Activated CD4-positive, alpha-beta T cell treated with anti-CD3 and anti-CD28 coated beads, Interleukin-2, Interleukin-6, amounts not matched to agents 100 ng/mL and 50 ng/mL, durations not matched to agents 16 hours and 8 hours (primary cell): ENCODE results near the gene MIB1.
"Not testable (repeated sequence)": the region's sequence is repeated elsewhere in the genome, so short reads cannot be mapped to it uniquely, and the experiment has no call there.

Experiments used
- DNase-seq: peaks from one replicate; pipeline ENCODE4 v3.0.0-alpha.2; 2020

The MIB1 gene

GRCh38 chr18:21740538-21741311 lies at the start of gene MIB1:
MIB1 (plus strand) TSS chr18:21740792; CDS start chr18:21741584, 792 bp downstream.
- peak; percentile 98 for DNase-seq

- DNase-seq: no peak
Measured at GRCh38 chr18:21693322-21693721, 47.3 kb upstream of the MIB1 start.

DNA sequence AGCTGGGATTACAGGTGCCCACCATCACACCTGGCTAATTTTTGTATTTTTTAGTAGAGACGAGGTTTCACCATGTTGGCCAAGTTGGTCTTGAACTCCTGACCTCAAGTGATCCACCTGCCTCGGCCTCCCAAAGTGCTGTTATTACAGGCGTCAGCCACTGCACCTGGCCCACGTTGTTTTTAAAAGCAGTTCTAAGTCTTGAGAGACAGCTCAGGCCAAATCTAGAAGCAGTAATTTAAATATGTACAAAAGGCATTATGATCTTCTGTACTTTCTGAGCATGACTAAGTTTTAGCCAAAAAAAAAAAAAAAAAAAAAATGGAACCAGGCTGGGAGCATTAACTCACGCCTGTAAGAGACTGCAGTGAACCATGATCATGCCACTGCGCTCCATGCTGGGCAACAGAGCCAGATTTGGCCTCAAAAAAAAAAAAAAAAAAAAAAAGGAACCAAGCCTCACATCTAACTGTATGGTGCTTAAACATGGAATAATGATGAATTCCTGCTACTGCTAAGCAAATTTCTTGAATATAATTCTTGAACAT lies 40.0 kb upstream of the MIB1 start:
- DNase-seq: no peak

DNA sequence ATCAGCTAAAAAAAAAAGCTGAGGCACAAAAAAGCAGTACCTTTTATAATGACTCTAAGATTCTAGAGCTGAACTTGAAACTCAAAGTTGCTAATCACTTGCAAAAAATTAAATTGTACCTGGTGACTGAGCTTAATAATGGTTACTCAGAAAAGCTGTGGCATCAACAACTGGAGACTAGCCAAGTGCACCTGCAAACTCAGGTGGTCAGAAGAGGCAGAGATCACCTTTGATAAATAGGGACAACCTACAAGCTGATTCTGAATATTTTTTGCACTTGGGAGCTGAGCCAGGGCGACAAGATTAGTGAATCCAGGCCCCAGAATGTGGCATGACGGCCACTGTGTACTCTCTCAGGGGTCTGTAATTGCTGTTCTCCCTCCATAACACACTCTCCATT lies 39.0 kb upstream of the MIB1 start:
- DNase-seq: no peak

GRCh38 chr18:21702602-21703001 lies 38.0 kb upstream of the MIB1 start:
- no peak for DNase-seq

DNA sequence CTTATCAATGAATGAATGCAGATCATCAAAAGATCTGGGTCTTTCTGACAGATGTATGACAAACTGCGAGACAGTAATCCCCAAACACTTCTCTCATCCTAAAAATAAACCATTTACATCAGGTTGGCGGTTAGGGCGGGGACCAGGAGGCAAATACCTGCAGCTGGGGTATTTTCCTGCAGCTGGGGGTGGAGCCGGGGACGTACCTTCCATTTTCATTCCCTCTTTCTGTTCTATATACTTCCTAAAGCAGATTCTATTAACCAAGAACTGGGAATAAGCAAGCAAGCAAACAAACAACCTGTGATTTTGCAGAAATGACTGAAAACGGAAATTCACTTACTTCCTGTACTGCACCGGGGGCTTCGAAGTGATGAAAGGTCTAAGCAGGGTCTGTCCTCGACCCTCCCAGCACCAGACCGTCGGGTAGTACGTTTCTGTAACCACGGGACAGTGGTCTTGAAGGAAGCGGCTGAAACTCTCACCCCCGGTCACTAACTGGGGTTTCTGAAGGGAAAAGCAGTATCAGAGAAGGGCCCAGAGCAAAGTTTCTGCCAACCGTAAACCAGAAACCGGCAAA lies 37.3 kb upstream of the MIB1 start:
- DNase-seq: peak; percentile 33

DNA sequence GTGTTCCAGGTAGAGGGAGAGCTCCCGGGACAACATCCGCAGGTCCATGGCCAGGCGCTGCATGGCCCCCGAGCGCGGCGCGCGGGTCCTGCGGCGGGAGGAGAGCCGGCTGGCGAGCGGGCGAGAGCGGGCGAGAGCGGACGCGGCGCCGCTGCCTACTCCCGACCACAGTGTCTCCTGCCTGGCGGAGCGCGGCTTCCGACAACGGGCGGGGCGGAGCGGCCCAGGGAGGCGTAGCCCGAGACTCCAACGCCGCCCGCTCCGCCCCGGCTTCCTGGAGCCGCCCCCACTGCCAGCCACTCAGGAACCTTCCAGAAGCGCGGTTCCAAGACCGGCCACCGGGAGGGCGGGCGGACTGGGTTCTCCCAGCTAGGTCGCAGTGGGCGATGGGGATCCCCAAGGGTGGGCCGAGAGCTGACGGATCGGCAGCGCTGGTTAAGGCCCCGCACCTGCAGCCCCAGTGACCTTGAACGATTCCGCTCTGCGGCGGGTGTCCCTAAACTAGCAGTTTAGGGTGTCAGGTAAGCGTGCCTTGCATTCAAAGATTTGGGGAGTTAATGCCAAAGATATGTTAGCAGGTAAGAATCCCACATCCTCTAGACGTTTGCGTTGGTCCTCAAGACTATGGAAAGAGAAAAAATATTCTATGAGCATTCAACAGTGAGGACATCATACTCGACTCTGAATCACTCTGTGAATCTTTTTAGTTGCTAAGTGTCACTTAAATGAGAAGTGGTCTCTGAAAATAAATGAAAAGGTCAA lies 35.8 kb upstream of the MIB1 start, which contains the start of gene ABHD3:
Gene ABHD3 (minus strand): TSS at position 172 of the 762 bp plus-strand sequence. CDS start 109 bp downstream, at position 63.
- peak; percentile 95 for DNase-seq

DNA sequence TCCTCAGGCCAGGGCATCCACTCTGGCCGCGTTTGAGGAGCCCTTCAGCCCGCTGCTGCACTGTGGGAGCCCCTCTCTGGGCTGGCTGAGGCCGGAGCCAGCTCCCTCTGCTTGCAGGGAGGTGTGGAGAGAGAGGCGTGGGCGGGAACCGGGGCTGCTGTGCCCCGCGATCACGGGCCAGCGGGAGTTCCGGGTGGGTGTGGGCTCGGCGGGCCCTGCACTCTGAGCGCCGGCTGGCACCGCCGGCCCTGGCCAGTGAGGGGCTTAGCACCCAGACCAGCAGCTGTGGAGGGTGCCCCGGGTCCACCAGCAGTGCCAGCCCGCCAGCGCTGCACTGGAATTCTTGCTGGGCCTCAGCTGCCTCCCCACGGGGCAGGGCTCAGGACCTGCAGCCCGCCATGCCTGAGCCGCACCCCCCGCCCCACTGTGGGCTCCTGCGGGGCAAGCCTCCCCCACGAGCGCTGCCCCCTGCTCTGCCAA lies 34.2 kb upstream of the MIB1 start:
- no peak for DNase-seq

GRCh38 chr18:21707130-21707529 lies 33.5 kb upstream of the MIB1 start:
- not testable (repeated sequence) for DNase-seq

DNA sequence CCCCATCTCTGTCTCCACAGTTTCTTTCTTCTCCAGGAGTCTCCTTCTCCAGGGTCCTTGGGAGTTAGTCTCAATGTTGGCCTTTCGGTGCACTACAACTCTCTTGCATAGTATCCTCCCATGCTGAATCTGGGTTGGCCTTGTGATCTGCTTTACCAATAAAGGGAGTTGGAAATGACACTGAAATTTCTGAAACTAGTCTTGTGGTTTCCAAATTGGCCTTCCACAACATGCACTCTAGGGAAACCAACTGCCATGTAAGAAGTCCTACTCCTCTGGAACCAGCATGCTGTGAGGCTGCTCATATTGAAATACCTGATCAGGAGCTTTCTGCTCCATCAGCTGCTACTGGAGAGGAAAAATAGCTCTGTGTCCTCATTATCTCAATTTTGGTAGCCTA lies 26.1 kb upstream of the MIB1 start:
- peak; percentile 63 for DNase-seq

- DNase-seq: no peak
Measured at GRCh38 chr18:21722687-21723086, 17.9 kb upstream of the MIB1 start.

DNA sequence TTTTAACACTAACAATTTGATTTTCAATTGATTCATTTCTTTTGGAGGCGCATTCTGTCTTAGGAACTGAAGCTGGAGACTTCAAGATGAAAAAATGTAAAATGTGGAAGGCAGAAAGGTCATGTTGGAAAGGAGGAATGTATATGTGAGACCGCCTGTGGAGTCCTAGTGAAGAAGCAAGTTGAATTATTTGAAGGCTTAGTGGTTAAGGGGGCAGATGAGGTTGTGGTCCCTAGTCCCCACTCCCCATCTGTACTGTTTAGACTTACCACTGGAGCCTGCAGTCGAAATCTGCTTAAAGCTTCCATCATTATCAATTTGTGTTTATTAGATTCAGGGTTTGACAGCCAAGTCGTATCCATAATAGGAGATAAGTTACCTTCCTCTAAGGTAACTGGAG lies 15.4 kb upstream of the MIB1 start:
- no peak for DNase-seq

GRCh38 chr18:21727702-21728101 lies 12.9 kb upstream of the MIB1 start:
- DNase-seq: no peak

DNA sequence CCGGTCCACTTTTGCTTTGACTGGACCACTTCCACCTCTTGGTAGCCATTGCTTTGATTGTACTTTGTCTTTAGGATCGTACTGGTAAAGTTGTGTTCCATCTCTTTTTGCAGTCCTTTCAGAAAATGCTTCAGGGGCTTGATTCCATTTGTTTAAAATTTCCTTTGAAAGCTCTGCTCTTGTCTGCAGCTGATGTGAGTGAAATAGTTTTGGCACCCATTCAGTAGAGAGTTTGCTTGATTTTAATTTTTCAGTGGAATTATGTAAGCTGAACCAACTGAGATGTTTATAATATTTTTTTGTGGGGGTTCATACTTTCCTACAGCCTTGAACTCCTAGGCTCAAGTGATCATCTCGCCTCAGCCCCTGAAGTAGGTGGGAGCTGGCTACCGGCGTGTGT lies 7.6 kb upstream of the MIB1 start:
- no peak for DNase-seq

DNA sequence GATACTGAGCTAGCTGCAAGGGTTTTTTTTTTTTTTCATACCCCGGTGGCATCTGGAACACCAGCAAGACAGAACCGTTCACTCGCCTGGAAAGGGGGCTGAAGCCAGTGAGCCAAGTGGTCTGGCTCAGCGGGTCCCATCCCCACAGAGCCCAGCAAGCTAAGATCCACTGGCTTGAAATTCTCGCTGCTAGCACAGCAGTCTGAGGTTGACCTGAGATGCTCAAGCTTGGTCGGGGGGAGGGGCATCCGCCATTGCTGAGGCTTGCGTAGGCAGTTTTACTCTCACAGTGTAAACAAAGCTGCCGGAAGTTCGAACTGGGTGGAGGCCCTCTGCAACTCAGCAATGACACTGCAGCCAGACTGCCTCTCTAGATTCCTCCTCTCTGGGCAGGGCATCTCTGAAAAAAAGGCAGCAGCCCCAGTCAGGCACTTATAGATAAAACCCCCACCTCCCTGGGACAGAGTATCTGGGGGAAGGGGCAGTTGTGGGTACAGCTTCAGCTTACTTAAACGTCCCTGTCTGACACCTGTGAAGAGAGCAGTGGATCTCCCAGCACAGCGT lies 5.1 kb upstream of the MIB1 start:
- DNase-seq: peak; percentile 43

DNA sequence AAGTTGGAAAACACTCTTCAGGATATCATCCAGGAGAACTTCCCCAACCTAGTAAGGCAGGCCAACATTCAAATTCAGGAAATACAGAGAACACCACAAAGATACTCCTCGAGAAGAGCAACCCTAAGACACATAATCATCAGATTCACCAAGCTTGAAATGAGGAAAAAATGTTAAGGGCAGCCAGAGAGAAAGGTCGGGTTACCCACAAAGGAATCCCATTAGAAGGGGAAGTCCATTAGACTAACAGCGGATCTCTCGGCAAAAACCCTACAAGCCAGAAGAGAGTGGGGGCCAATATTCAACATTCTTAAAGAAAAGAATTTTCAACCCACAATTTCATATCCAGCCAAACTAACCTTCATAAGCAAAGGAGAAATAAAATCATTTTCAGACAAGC lies 3.7 kb upstream of the MIB1 start:
- not testable (repeated sequence) for DNase-seq

DNA sequence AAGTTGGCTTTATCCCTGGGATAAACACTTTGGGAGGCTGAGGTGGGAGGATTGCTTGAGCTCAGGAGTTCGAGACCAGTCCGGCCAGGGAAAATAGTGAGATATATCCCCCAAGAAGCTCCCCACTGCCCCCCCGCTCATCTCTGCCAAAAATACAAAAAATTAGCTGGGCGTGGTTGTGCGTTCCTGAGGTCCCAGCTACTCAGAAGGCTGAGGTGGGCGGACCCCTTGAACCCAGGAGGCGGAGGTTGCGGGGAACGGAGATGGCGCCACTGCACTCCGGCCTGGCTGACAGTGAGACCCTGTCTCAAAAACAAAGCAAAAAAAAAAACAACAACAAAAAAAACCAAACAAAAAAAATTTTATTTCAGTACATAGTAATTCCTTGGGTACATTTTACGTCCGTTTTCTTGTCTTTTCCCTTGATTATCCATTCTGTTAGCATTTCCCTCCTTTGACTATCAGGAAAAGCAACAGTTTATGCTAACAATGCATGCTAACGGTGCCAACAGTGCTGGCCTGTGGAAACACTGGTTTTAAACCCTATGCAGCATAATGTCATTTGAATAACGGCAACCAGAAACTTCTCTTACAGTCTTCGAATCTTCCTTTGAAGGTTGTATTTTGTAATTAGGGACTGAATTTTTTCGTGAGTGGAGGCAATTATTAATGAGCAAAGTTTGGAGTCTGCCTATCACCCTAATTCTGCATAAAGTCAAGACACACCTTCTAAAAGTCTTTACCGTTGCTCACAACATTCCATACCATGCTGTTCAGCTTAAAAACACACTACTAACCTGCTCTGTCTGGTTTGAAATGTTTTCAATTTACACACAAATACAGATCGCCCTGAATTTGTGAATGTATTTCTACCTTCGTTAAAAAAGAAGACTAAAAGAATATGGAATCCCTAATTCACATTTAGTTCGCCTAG lies 721 bp upstream of the MIB1 start:
- DNase-seq: no peak

DNA sequence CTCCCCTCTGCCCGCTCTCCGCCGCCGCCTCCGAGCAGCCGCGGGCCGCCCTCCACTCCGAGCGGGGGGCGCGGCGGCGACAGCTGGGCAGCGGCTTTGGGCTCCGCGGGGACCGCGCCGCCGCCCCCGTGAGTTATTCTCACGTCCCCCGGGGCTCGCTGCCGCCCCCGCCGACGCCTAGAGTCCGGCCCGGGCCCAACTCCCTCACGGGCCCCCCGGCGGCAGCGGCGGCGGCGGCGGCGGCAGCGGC lies 645 bp downstream of the MIB1 start:
- no peak for DNase-seq

DNA sequence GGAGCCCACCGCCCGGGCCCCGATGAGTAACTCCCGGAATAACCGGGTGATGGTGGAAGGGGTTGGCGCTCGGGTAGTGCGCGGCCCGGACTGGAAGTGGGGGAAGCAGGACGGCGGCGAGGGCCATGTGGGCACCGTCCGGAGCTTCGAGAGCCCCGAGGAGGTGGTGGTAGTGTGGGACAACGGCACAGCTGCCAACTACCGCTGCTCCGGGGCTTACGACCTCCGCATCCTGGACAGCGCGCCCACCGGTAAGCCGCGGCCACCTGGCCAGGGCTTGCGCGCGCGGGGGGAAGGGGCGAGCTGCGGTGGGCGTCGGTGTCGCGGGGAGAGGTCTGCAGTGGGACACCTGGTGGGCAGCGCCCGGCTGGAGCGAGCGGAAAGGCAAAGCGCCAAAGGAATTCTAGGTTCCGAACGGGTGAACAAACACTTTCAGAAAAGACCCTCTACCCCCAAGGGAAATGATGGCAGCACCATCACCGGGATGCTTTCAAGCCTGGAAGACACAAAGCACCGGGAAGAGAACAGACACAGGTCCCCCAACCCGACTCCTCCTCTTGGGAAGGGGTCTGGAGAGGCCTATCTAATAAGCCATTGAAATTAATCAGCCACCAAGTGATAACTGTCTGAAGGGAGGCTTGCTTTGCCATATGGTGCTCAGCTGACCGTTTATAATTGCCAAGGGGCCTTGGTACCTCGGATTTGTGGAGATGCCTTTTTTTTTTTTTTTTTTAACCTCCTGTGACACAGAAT lies 1.1 kb downstream of the MIB1 start:
- peak; percentile 33 for DNase-seq

- peak; percentile 33 for DNase-seq
Measured at GRCh38 chr18:21742315-21742687, 1.7 kb downstream of the MIB1 start.

- DNase-seq: peak; percentile 51
Measured at GRCh38 chr18:21743166-21743832, 2.7 kb downstream of the MIB1 start.
